Thoracic aorta (tissue), 2 donors: Measurements from ENCODE around the gene ARL6IP5. TPM values are rescaled to one million over a fixed set of nuclear protein-coding genes. Genes with fewer than 3 reads are reported as not detected.

Experiments
- ATAC-seq: fragments of 150-250 bp; one replicate; pipeline ENCODE4 v1.8.0; 2017; ENCODE audit warnings: low read depth; ENCODE audit not compliant: insufficient number of reproducible peaks, low FRiP score
- DNase-seq: peaks from one replicate; pipeline ENCODE4 v3.0.0-alpha.2; 2020; ENCODE audit warnings: low spot score
- H3K27ac ChIP-seq, 2 donors: fragments of 200-600 bp; sonication (generic); 1 replicate in 1 of 2; 2 replicates in 1 of 2; pipeline ENCODE4 v1.5.1; 2016; ENCODE audit warnings: mild to moderate bottlenecking in 2 of 2, moderate library complexity in 2 of 2
- H3K27me3 ChIP-seq: fragments of 200-600 bp; sonication (generic); replicated peaks from 2 replicates; pipeline ENCODE4 v1.6.0; 2016; ENCODE audit warnings: mild to moderate bottlenecking; ENCODE audit not compliant: insufficient read depth
- H3K36me3 ChIP-seq: fragments of 200-600 bp; sonication (generic); one replicate; pipeline ENCODE4 v1.5.1; 2016
- H3K4me1 ChIP-seq, 2 donors: fragments of 200-600 bp; sonication (generic); 1 replicate in 1 of 2; 2 replicates in 1 of 2; pipeline versions ENCODE4 v1.5.1 to v1.6.0; 2016; ENCODE audit warnings: low read depth in 2 of 2, mild to moderate bottlenecking in 1 of 2; ENCODE audit not compliant: control insufficient read depth in 1 of 2
- H3K4me3 ChIP-seq: fragments of 200-600 bp; sonication (generic); 2 replicates; pipeline ENCODE4 v1.5.1; 2016; ENCODE audit warnings: mild to moderate bottlenecking
- H3K9me3 ChIP-seq: fragments of 200-600 bp; sonication (generic); 2 replicates; pipeline ENCODE4 v1.5.1; 2016
- total RNA-seq, 2 donors: library from RNA; depleted of rRNA; stranded (reverse); fragments of >200 nt; gene quantifications; one replicate each; pipeline versions ENCODE4 v1.1.0 to v1.2.3, GENCODE V29; 2016
- TF ChIP-seq, protein P1 (sequence below): fragments of 200-600 bp; sonication (generic); IDR thresholded peaks from one replicate; pipeline ENCODE4 v1.5.1; 2019; ENCODE audit warnings: antibody characterized with exemption

Gene ARL6IP5
- total RNA-seq, 2 donors from 2014 or later, result 195 to 269 TPM

DNA sequence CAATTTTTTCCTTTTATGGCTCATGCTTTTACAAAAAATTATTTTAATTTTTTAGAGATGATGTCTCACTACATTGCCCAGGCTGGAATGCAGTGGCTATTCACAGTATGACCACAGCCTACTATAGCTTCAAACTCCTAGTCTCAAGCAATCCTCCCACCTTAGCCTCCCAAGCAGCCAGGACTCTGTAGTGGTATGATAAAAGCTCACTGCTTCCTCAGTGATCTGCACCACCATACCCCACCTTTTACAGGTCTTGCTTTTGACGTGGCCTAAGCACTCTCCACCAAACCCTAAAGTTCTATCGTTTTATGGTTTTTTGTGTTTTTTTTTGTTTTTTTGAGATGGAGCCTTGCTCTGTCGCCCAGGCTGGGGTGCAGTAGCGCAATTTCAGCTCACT, 18.6 kb upstream of the ARL6IP5 start:
- Histone ChIP-seq H3K27ac (no peak overlapping the region), H3K27me3 (no peaks in the 10 kb centered on the region), H3K9me3 (no peaks in the 10 kb centered on the region), H3K36me3 (peaks cover 21% of the 10 kb centered on the region), H3K4me1 (no peaks in the 10 kb centered on the region), H3K4me3 (no peak overlapping the region)
- no peak for ATAC-seq
- DNase-seq, result no peak
- TF ChIP-seq, protein P1, sequence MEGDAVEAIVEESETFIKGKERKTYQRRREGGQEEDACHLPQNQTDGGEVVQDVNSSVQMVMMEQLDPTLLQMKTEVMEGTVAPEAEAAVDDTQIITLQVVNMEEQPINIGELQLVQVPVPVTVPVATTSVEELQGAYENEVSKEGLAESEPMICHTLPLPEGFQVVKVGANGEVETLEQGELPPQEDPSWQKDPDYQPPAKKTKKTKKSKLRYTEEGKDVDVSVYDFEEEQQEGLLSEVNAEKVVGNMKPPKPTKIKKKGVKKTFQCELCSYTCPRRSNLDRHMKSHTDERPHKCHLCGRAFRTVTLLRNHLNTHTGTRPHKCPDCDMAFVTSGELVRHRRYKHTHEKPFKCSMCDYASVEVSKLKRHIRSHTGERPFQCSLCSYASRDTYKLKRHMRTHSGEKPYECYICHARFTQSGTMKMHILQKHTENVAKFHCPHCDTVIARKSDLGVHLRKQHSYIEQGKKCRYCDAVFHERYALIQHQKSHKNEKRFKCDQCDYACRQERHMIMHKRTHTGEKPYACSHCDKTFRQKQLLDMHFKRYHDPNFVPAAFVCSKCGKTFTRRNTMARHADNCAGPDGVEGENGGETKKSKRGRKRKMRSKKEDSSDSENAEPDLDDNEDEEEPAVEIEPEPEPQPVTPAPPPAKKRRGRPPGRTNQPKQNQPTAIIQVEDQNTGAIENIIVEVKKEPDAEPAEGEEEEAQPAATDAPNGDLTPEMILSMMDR, result no peak

DNA sequence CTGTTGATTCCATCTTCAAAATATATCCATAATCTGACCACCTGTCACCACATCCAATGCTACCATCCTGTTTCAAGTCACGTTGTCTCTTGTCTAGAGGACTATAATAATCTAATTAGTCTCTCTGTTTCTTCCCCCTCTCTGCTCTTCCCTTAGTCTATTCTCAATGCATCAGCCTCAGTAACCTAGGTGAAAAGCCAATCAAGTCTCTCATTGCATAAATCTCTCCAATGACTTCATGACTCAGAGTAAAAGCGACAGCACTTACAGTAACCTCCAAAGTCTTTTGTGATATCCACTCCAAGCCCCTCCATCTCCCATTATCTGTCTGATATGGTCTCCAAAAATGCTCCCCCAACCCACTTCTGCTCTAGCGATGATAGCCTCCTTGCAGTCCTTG, 11.8 kb upstream of the ARL6IP5 start:
- DNase-seq (no peak), ATAC-seq (no peak)
- Histone ChIP-seq H3K9me3 (no peaks in the 10 kb centered on the region), H3K4me3 (no peak overlapping the region), H3K27me3 (no peaks in the 10 kb centered on the region), H3K4me1 (peaks cover 3 to 5% of the 10 kb centered on the region in 2 donors), H3K36me3 (peaks cover 5% of the 10 kb centered on the region), H3K27ac (no peak overlapping the region)
- TF ChIP-seq, protein P1, result no peak

DNA sequence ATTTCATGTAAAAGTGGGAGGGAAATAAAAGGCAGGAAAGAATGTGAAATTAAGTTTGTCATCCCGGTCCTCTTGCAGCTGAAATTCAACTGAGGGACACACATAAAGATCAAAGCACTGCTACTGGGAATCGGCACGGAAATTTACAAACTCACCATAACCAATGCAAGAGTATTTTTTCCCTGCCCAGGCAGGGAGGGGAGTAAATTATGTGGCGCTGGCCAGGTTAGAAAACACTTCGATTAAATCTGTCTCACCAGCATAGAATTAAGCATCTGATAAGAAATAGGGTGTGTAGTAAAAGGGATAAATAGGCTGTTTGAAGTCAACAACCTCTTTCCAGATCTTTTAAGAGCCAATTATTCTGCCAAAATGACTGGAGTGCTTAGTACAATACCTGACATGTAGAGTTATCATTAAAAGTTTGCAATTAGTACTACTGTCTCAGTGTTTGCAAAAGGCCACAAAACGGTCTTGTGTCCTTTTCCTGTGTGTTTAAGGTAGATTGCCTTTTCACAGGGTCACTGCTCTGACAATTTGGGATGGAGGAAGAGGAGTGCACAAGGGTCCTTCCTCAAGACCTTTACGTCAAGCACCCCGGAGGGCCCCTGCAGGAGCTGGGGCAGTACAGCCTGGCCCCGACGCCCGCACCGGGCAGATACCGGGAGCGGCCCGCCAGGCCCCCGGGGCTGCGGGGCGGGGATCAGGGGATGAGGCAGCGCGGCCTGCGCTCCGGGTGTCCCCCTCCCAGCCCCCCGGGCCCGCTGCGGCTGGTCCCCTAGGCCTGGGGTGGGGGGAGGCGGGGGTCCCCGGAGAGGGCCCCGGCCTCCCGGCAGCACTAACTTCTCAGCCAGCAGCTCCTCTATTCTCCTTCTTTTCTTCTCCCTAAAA, 5.2 kb upstream of the ARL6IP5 start:
- no peaks in the 10 kb centered on the region for H3K36me3 ChIP-seq
- H3K9me3 ChIP-seq, result no peaks in the 10 kb centered on the region
- ATAC-seq (no peak), DNase-seq (no peak)
- TF ChIP-seq, protein P1, result no peak
- peaks cover 29 to 51% of the 10 kb centered on the region in 2 donors for H3K4me1 ChIP-seq
- peak overlapping the region in 1 of 2 donors; percentile 46 for H3K27ac ChIP-seq
- H3K4me3 ChIP-seq, result peak overlapping the region; percentile 88
- no peaks in the 10 kb centered on the region for H3K27me3 ChIP-seq

- TF ChIP-seq, protein P1, result no peak
- H3K4me3 ChIP-seq, result peak within 1 kb of the TSS; percentile 88
- peak; percentile 61 for ATAC-seq
- peaks cover 29 to 51% of the 10 kb centered on the region in 2 donors for H3K4me1 ChIP-seq
- H3K9me3 ChIP-seq, result no peaks in the 10 kb centered on the region
- peak within 1 kb of the TSS in 1 of 2 donors; percentile 46 for H3K27ac ChIP-seq
- DNase-seq, result peak; percentile 70
- no peaks in the 10 kb centered on the region for H3K36me3 ChIP-seq
- H3K27me3 ChIP-seq, result no peaks in the 10 kb centered on the region
These were observed 4.4 kb upstream of the ARL6IP5 start, which contains the start of gene UBA3 for GRCh38 chr3:69080233-69080920. UBA3 (minus strand) TSS chr3:69080365; CDS start chr3:69080353, 12 bp downstream.
